Measurements from ENCODE around the gene MAD2L2.

DNA sequence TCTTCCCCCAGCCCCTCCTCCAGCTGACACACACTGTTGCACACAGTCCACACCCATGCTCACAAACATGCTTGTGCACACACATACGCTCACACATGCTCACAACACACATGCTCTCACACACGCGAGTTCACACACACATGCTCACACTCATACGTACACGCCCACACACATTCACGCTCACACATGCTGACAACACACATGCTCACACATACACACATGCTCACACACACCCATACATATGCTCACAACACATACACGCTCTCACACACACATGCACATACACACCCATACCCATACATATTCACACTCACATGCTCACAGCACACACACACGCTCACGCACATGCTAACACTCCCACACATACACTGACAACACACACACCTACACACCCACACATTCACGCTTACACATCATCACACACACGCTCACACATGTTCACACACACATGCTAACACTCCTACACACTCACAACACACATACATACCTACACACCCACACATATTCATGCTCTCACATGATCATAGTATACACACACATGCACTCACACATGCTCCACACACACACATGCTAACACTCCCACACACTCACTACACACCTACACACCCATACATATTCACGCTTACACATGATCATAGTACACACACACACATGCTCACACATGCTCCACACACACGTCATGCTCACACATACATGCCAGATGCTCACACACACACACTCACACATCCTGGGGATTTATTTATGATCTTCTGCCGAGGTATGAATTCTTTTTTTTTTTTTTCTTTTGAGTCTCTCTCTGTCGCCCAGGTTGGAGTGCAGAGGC, 21.2 kb upstream of the MAD2L2 start:
- TF ChIP-seq CREB1 (IDR thresholded peaks at IDR 0.05; ENCODE audit: low read depth) (no peak), TAF1 (IDR thresholded peaks at IDR 0.05; ENCODE audit: low read depth) (no peak), CEBPB (IDR thresholded peaks at IDR 0.05) (no peak), EP300 (IDR thresholded peaks at IDR 0.05; ENCODE audit: borderline replicate concordance) (no peak), TCF12 (IDR thresholded peaks at IDR 0.05; ENCODE audit: low read depth) (no peak), FOXM1 (IDR thresholded peaks at IDR 0.05; ENCODE audit: borderline replicate concordance, low read depth) (no peak), NFIC (IDR thresholded peaks at IDR 0.05) (no peak), RAD21 (IDR thresholded peaks at IDR 0.05; ENCODE audit: low read depth) (no peak)
- TF ChIP-seq, protein P1, sequence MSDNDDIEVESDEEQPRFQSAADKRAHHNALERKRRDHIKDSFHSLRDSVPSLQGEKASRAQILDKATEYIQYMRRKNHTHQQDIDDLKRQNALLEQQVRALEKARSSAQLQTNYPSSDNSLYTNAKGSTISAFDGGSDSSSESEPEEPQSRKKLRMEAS (IDR thresholded peaks at IDR 0.05): no peak
- TF ChIP-seq, protein P2, sequence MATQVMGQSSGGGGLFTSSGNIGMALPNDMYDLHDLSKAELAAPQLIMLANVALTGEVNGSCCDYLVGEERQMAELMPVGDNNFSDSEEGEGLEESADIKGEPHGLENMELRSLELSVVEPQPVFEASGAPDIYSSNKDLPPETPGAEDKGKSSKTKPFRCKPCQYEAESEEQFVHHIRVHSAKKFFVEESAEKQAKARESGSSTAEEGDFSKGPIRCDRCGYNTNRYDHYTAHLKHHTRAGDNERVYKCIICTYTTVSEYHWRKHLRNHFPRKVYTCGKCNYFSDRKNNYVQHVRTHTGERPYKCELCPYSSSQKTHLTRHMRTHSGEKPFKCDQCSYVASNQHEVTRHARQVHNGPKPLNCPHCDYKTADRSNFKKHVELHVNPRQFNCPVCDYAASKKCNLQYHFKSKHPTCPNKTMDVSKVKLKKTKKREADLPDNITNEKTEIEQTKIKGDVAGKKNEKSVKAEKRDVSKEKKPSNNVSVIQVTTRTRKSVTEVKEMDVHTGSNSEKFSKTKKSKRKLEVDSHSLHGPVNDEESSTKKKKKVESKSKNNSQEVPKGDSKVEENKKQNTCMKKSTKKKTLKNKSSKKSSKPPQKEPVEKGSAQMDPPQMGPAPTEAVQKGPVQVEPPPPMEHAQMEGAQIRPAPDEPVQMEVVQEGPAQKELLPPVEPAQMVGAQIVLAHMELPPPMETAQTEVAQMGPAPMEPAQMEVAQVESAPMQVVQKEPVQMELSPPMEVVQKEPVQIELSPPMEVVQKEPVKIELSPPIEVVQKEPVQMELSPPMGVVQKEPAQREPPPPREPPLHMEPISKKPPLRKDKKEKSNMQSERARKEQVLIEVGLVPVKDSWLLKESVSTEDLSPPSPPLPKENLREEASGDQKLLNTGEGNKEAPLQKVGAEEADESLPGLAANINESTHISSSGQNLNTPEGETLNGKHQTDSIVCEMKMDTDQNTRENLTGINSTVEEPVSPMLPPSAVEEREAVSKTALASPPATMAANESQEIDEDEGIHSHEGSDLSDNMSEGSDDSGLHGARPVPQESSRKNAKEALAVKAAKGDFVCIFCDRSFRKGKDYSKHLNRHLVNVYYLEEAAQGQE (IDR thresholded peaks at IDR 0.05; ENCODE audit: low read depth): no peak

Measured in Ishikawa (cell line).